Neuron (in vitro differentiated cells): ENCODE results near the gene CYP27C1.
"Not testable (repeated sequence)": the region's sequence is repeated elsewhere in the genome, so short reads cannot be mapped to it uniquely, and the experiment has no call there.

ENCODE experiments used
- H2AFZ ChIP-seq: one replicate; pipeline ENCODE4 v1.6.1; 2013; ENCODE audit warnings: low read depth, mild to moderate bottlenecking, inconsistent platforms, low read length, moderate library complexity
- H3K27me3 ChIP-seq: one replicate; pipeline ENCODE4 v1.6.1; 2013; ENCODE audit warnings: low read length; ENCODE audit not compliant: insufficient read depth
- H3K36me3 ChIP-seq: one replicate; pipeline ENCODE4 v1.6.1; 2013; ENCODE audit warnings: low read length; ENCODE audit not compliant: insufficient read depth
- H3K4me1 ChIP-seq: one replicate; pipeline ENCODE4 v1.6.1; 2013; ENCODE audit warnings: low read length; ENCODE audit not compliant: insufficient read depth
- H3K4me3 ChIP-seq: 2 replicates; pipeline ENCODE4 v1.5.1; 2013; ENCODE audit warnings: mild to moderate bottlenecking, low read length, moderate library complexity
- H3K9me3 ChIP-seq: one replicate; pipeline ENCODE4 v1.6.1; 2013; ENCODE audit warnings: low read length

The CYP27C1 gene

GRCh38 chr2:127170021-127170420 is 50.1 kb downstream of the CYP27C1 start:
- Histone ChIP-seq H2AFZ (no peak overlapping the region), H3K4me1 (peaks cover 13% of the 10 kb centered on the region), H3K9me3 (no peaks in the 10 kb centered on the region), H3K4me3 (no peak overlapping the region), H3K36me3 (no peaks in the 10 kb centered on the region), H3K27me3 (no peaks in the 10 kb centered on the region)

- H3K36me3 ChIP-seq = no peaks in the 10 kb centered on the region
- no peak overlapping the region for H3K4me3 ChIP-seq
- H3K9me3 ChIP-seq = no peaks in the 10 kb centered on the region
- H3K4me1 ChIP-seq = peaks cover 13% of the 10 kb centered on the region
- no peak overlapping the region for H2AFZ ChIP-seq
- no peaks in the 10 kb centered on the region for H3K27me3 ChIP-seq
Measured at GRCh38 chr2:127169066-127169660, 50.9 kb downstream of the CYP27C1 start.

GRCh38 chr2:127166231-127166860 is 53.8 kb downstream of the CYP27C1 start:
- Histone ChIP-seq H3K36me3 (no peaks in the 10 kb centered on the region), H2AFZ (no peak overlapping the region), H3K4me3 (no peak overlapping the region), H3K4me1 (peaks cover 13% of the 10 kb centered on the region), H3K27me3 (no peaks in the 10 kb centered on the region), H3K9me3 (no peaks in the 10 kb centered on the region)

- Histone ChIP-seq H3K36me3 (no peaks in the 10 kb centered on the region), H3K9me3 (no peaks in the 10 kb centered on the region), H2AFZ (no peak overlapping the region), H3K4me1 (peaks cover 13% of the 10 kb centered on the region), H3K27me3 (no peaks in the 10 kb centered on the region), H3K4me3 (no peak overlapping the region)
Measured at GRCh38 chr2:127165539-127165935, 54.6 kb downstream of the CYP27C1 start.

- Histone ChIP-seq H3K36me3 (no peaks in the 10 kb centered on the region), H3K4me1 (peaks cover 13% of the 10 kb centered on the region), H3K4me3 (no peak overlapping the region), H2AFZ (no peak overlapping the region), H3K27me3 (no peaks in the 10 kb centered on the region), H3K9me3 (no peaks in the 10 kb centered on the region)
Measured at GRCh38 chr2:127164761-127165538, 55.1 kb downstream of the CYP27C1 start.

GRCh38 chr2:127163921-127164320 is 56.2 kb downstream of the CYP27C1 start:
- Histone ChIP-seq H3K9me3 (no peaks in the 10 kb centered on the region), H3K4me1 (peaks cover 16% of the 10 kb centered on the region), H3K36me3 (no peaks in the 10 kb centered on the region), H3K27me3 (no peaks in the 10 kb centered on the region), H3K4me3 (no peak overlapping the region), H2AFZ (no peak overlapping the region)

GRCh38 chr2:127163090-127163406 is 57.1 kb downstream of the CYP27C1 start:
- H3K4me1 ChIP-seq = peaks cover 16% of the 10 kb centered on the region
- H3K9me3 ChIP-seq, H3K36me3 ChIP-seq, H3K4me3 ChIP-seq, H2AFZ ChIP-seq, H3K27me3 ChIP-seq: not testable (repeated sequence)

- no peak overlapping the region for H2AFZ ChIP-seq
- no peak overlapping the region for H3K4me3 ChIP-seq
- H3K36me3 ChIP-seq = no peaks in the 10 kb centered on the region
- H3K9me3 ChIP-seq = no peaks in the 10 kb centered on the region
- no peaks in the 10 kb centered on the region for H3K27me3 ChIP-seq
- H3K4me1 ChIP-seq = peaks cover 16% of the 10 kb centered on the region
Measured at GRCh38 chr2:127162261-127163089, 57.6 kb downstream of the CYP27C1 start.

- Histone ChIP-seq H3K36me3 (no peaks in the 10 kb centered on the region), H3K9me3 (no peaks in the 10 kb centered on the region), H3K27me3 (no peaks in the 10 kb centered on the region), H3K4me3 (no peak overlapping the region), H3K4me1 (peaks cover 14% of the 10 kb centered on the region), H2AFZ (no peak overlapping the region)
Measured at GRCh38 chr2:127161176-127162136, 58.6 kb downstream of the CYP27C1 start.

GRCh38 chr2:127160676-127161075 is 59.4 kb downstream of the CYP27C1 start:
- peaks cover 7% of the 10 kb centered on the region for H3K4me1 ChIP-seq
- H3K9me3 ChIP-seq = no peaks in the 10 kb centered on the region
- H3K27me3 ChIP-seq = no peaks in the 10 kb centered on the region
- H3K4me3 ChIP-seq = no peak overlapping the region
- H3K36me3 ChIP-seq = no peaks in the 10 kb centered on the region
- no peak overlapping the region for H2AFZ ChIP-seq

GRCh38 chr2:127159543-127159942 is 60.6 kb downstream of the CYP27C1 start:
- Histone ChIP-seq H3K9me3 (no peaks in the 10 kb centered on the region), H3K4me1 (peaks cover 3% of the 10 kb centered on the region), H3K36me3 (no peaks in the 10 kb centered on the region), H3K27me3 (no peaks in the 10 kb centered on the region), H3K4me3 (no peak overlapping the region), H2AFZ (no peak overlapping the region)

GRCh38 chr2:127158614-127159290 is 61.3 kb downstream of the CYP27C1 start:
- Histone ChIP-seq H3K36me3 (no peaks in the 10 kb centered on the region), H3K9me3 (no peaks in the 10 kb centered on the region), H3K4me3 (no peak overlapping the region), H3K4me1 (peaks cover 3% of the 10 kb centered on the region), H2AFZ (no peak overlapping the region), H3K27me3 (no peaks in the 10 kb centered on the region)
